Caco-2 (cell line): Measurements from ENCODE around the gene CLEC16A. TPM values are rescaled to one million over a fixed set of nuclear protein-coding genes. Genes with fewer than 3 reads are reported as not detected.

Source experiments
- BruUV-seq: library from RNA; stranded (reverse); fragments of 400-500 nt; replicated peaks from 2 replicates; lab custom pipeline; 2021; lab: Mats Ljungman, UMichigan
- CTCF ChIA-PET: fragments of 300-600 bp; sonication (Branson Sonifier 250); formaldehyde crosslinking; loops from one replicate; lab custom pipeline; 2022; ENCODE audit warnings: antibody characterized with exemption; lab: Charles Lee
- POLR2A ChIA-PET: fragments of 300-600 bp; sonication (Branson Sonifier 250); formaldehyde crosslinking; loops from one replicate; lab custom pipeline; 2022; ENCODE audit warnings: antibody characterized with exemption; lab: Charles Lee
- DNase-seq, 2 experiments: peaks; one replicate each; pipeline versions ENCODE4 v3.0.0 to v3.0.0-alpha.2; 2020 to 2022
- H3K27me3 ChIP-seq: replicated peaks from 2 replicates; pipeline ENCODE4 v1.6.0; 2011; ENCODE audit warnings: low read length; ENCODE audit not compliant: control insufficient read depth, insufficient read depth
- H3K36me3 ChIP-seq: 2 replicates; pipeline ENCODE4 v1.5.1; 2011; ENCODE audit warnings: low read length; ENCODE audit not compliant: control insufficient read depth, insufficient read depth
- H3K4me1 ChIP-seq: fragments of 250-450 bp; sonication (Bioruptor Pico); 2 replicates; pipeline ENCODE4 v1.5.1; 2020; ENCODE audit warnings: mild to moderate bottlenecking
- H3K4me3 ChIP-seq: 2 replicates; pipeline ENCODE4 v1.5.1; 2011; ENCODE audit warnings: low read depth, mild to moderate bottlenecking, control low read depth, low read length
- H3K9me3 ChIP-seq: fragments of 250-450 bp; sonication (Bioruptor Pico); 2 replicates; pipeline ENCODE4 v1.5.1; 2020; ENCODE audit warnings: mild to moderate bottlenecking, moderate library complexity
- H3K27ac Mint-ChIP-seq: one replicate; pipeline ENCODE4 v1.8.0; 2022; ENCODE audit warnings: mixed read lengths; ENCODE audit not compliant: unreplicated experiment
- H3K27me3 Mint-ChIP-seq: one replicate; pipeline ENCODE4 v1.8.0; 2022; ENCODE audit warnings: mixed read lengths; ENCODE audit not compliant: insufficient read depth, unreplicated experiment
- H3K36me3 Mint-ChIP-seq: one replicate; pipeline ENCODE4 v1.8.0; 2022; ENCODE audit warnings: mild to moderate bottlenecking, mixed read lengths; ENCODE audit not compliant: insufficient read depth, unreplicated experiment
- H3K4me1 Mint-ChIP-seq: one replicate; pipeline ENCODE4 v1.8.0; 2022; ENCODE audit warnings: low read depth, mixed read lengths; ENCODE audit not compliant: unreplicated experiment
- H3K4me3 Mint-ChIP-seq: one replicate; pipeline ENCODE4 v1.8.0; 2022; ENCODE audit warnings: mild to moderate bottlenecking, moderate library complexity, mixed read lengths; ENCODE audit not compliant: unreplicated experiment
- H3K9me3 Mint-ChIP-seq: one replicate; pipeline ENCODE4 v1.8.0; 2022; ENCODE audit warnings: mixed read lengths; ENCODE audit not compliant: unreplicated experiment
- CTCF ChIP-seq, 2 experiments: fragments of 200-600 bp in 1 of 2; IDR thresholded peaks; 1 replicate in 1 of 2; 2 replicates in 1 of 2; pipeline versions ENCODE4 v1.5.1 to v1.8.0; 2011 to 2022; ENCODE audit warnings: antibody characterized with exemption in 1 of 2, control low read depth in 1 of 2, inconsistent platforms in 1 of 2, low read depth in 1 of 2, low read length in 1 of 2, mild to moderate bottlenecking in 1 of 2, moderate library complexity in 1 of 2; ENCODE audit not compliant: insufficient read depth in 1 of 2, severe bottlenecking in 1 of 2, unreplicated experiment in 1 of 2
- intact Hi-C: fragments of 100-400 bp; cut with micrococcal nuclease; formaldehyde crosslinking; loops from one replicate; pipeline ENCODE4 v1.10.0; 2022; ENCODE audit not compliant: unreplicated experiment
- total RNA-seq: library from RNA; stranded (reverse); gene quantifications from 2 replicates; pipeline ENCODE4 v1.2.3, GENCODE V29; 2022

The CLEC16A gene
- total RNA-seq, 1 experiment from 2014 or later = 27.0 TPM

DNA sequence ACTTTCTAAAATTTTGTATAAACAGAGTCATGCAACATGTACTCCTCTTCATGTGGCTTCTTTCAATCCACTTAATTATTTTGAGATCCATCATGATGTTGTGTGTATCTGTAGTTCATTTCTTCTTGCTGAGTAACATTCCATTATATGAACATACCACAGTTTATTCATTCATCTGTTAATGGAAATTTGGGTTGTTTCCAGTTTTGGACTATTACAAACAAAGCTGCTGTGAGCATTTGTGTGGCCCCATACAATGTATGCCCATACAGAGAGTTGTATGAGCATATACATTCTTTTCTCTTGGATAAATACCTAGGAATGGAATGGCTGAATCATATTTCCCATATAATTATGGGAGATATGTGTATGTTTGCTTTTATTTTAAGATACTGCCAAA is 85.6 kb downstream of the CLEC16A start:
- no peaks in the 10 kb centered on the region for H3K27me3 Mint-ChIP-seq
- BruUV-seq = no TSS peak
- H3K27me3 ChIP-seq = no peaks in the 10 kb centered on the region
- no peaks in the 10 kb centered on the region for H3K4me1 Mint-ChIP-seq
- H3K4me3 ChIP-seq = no peak overlapping the region
- ChIA-PET CTCF (no interaction called here), POLR2A (no interaction called here)
- no peaks in the 10 kb centered on the region for H3K4me1 ChIP-seq
- no peak for TF ChIP-seq CTCF (IDR thresholded peaks at IDR 0.05; ENCODE audit: insufficient read depth in 1 of 2, low read depth in 1 of 2, low read length in 1 of 2, severe bottlenecking in 1 of 2, unreplicated experiment in 1 of 2)
- no peaks in the 10 kb centered on the region for H3K9me3 ChIP-seq
- H3K4me3 Mint-ChIP-seq = no peak overlapping the region
- peaks cover 29% of the 10 kb centered on the region for H3K36me3 Mint-ChIP-seq
- H3K9me3 Mint-ChIP-seq = no peaks in the 10 kb centered on the region
- no peak for DNase-seq
- H3K36me3 ChIP-seq = no peaks in the 10 kb centered on the region
- intact Hi-C loops = no loop called here
- no peak overlapping the region for H3K27ac Mint-ChIP-seq

DNA sequence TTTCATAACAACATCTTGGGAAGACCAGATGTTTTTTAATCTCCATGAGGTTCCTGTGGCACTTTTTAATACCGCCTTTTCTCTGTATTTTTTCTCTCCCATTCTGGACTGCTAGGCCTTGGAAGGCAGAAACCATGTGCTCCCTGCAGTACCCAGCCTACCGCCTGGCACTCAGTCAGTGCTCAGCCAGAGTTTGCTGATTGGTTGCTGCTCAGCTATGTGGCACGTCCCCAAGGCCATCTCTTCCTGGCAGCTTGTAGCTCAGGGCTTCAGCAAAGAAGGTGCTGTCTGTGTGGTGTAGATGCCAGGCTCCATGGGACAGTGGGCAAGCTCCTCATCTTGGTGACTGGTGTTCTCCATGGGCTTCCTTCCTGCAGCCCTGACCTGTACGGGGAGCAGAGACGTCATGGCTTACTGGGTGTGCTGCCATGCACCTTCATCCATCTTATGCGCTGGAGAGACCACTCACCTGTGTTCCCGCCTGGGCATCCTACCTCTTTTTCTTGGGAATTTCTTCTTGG is 86.7 kb downstream of the CLEC16A start:
- TF ChIP-seq CTCF (IDR thresholded peaks at IDR 0.05; ENCODE audit: insufficient read depth in 1 of 2, low read depth in 1 of 2, low read length in 1 of 2, severe bottlenecking in 1 of 2, unreplicated experiment in 1 of 2) = no peak
- Mint-ChIP-seq H3K9me3 (no peaks in the 10 kb centered on the region), H3K4me3 (no peak overlapping the region), H3K4me1 (no peaks in the 10 kb centered on the region), H3K27ac (no peak overlapping the region), H3K27me3 (no peaks in the 10 kb centered on the region), H3K36me3 (peaks cover 27% of the 10 kb centered on the region)
- DNase-seq = no peak
- Histone ChIP-seq H3K4me1 (no peaks in the 10 kb centered on the region), H3K27me3 (no peaks in the 10 kb centered on the region), H3K36me3 (no peaks in the 10 kb centered on the region), H3K9me3 (no peaks in the 10 kb centered on the region), H3K4me3 (no peak overlapping the region)
- CTCF ChIA-PET = no interaction called here
- no TSS peak for BruUV-seq
- intact Hi-C loops = no loop called here
- POLR2A ChIA-PET = no interaction called here

- Histone ChIP-seq H3K4me1 (no peaks in the 10 kb centered on the region), H3K36me3 (no peaks in the 10 kb centered on the region), H3K4me3 (no peak overlapping the region), H3K9me3 (no peaks in the 10 kb centered on the region), H3K27me3 (no peaks in the 10 kb centered on the region)
- Mint-ChIP-seq H3K36me3 (peaks cover 18% of the 10 kb centered on the region), H3K27me3 (no peaks in the 10 kb centered on the region), H3K4me3 (no peak overlapping the region), H3K9me3 (no peaks in the 10 kb centered on the region), H3K4me1 (no peaks in the 10 kb centered on the region), H3K27ac (peak overlapping the region; percentile 3)
- no peak for DNase-seq
- POLR2A ChIA-PET = no interaction called here
- CTCF ChIA-PET = no interaction called here
- no peak for TF ChIP-seq CTCF (IDR thresholded peaks at IDR 0.05; ENCODE audit: insufficient read depth in 1 of 2, low read depth in 1 of 2, low read length in 1 of 2, severe bottlenecking in 1 of 2, unreplicated experiment in 1 of 2)
- intact Hi-C loops = no loop called here
- BruUV-seq = no TSS peak
Observed at GRCh38 chr16:11032000-11032921, 87.9 kb downstream of the CLEC16A start.
